COLO668 (cell line): ENCODE data around the gene HSPB6.

Experiments
- DNase-seq: peaks from one replicate; lab custom pipeline; 2025; ENCODE audit not compliant: unreplicated experiment; lab: John Stamatoyannopoulos, UW

The HSPB6 gene

DNA sequence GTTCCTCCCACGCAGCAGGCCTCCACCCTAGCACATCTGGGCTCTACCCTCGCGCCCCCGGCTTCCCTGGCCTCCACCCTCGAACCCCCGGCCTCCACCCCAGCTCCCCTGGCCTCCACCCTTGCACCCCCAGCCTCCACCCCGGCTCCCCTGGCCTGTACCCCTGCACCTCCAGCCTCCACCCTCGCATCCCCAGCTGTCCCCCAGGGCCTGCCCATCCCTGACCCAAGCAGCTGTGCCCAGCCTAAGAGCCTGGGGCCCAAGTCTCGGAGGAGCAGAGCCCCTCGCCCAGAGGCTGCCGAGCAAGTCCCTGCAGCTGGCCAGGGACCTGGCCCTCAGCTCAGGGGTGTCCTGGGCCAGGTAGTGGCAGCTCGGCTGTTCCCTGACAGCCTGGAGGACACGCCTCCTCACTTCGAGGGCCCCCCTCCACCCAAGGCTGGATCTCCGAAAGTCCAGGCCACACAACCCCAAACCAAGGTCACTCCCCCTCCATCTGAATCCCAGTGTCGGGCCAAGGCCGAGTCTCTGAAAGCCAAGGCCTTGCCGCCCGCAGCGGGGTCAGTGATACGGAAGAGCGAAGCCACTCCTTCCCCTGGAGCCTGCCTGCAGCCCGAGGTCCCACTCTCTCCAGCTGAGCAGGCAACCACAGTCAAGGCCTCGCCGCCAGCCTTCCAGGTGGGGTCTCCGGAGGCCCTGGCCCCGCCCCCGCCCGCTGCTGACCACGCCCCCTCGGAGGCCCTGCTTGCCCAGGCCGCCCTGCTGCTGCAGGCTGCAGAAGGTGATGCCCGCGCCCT lies 10.7 kb upstream of the HSPB6 start:
- no peak for DNase-seq

DNA sequence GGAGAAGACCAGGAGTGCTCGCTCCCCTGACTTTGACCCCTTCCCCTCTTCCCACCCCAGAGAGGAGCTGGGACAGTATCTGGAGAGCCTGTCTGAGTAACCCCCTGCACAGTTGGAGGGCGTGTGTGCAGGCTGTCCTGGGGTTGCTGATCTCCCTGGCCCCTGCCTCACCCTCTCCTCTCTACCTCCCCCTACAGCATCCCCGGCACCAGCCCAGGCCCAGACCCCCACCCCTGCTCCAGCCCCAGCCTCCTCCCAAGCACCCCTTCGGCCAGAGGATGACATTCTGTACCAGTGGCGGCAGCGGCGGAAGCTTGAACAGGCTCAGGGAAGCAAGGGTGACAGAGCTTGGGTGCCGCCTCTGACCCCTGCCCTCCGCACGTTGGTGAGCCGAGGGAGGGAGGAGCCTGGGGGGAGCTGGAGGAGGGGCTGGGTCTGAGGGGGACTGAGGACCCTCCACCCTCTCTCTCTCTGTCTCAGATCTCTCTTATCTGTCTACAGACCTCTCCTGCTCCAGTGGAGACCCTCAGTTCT lies 9.8 kb upstream of the HSPB6 start:
- DNase-seq, result no peak

DNA sequence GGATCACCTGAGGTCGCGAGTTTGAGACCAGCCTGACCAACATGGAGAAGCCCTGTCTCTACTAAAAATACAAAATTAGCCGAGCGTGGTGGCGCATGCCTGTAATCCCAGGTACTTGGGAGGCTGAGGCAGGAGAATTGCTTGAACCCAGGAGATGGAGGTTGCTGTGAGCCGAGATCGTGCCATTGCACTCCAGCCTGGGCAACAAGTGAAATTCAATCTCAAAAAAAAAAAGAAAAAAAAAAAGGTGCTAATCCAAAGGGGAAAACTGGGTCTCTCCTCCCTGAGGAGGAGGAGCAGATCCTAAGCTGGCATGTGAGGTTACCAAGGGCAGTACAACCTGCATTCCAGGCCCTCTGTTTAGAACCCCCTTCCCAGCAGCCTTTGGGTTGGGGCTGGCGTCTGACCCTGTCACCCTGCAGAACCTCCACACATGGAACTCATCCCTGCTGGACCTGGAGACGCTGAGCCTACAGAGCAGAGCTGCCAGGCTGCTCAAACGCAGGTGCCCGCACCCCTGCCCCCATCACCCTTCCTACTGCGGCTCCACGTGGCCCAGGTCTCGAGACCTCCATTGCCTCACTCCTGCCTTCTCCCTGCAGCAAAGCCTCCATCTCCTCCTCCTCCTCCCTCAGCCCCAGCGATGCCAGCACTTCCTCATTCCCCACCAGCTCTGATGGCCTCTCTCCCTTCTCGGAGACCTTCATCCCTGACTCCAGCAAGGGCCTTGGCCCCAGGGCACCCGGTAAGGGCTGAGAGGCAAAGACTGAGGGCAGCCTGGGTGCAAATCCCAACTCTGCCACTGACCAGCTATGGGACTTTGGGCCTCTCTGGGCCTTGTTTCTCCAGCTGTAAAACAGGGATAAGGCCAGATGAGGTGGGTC lies 7.8 kb upstream of the HSPB6 start:
- DNase-seq, result no peak

DNA sequence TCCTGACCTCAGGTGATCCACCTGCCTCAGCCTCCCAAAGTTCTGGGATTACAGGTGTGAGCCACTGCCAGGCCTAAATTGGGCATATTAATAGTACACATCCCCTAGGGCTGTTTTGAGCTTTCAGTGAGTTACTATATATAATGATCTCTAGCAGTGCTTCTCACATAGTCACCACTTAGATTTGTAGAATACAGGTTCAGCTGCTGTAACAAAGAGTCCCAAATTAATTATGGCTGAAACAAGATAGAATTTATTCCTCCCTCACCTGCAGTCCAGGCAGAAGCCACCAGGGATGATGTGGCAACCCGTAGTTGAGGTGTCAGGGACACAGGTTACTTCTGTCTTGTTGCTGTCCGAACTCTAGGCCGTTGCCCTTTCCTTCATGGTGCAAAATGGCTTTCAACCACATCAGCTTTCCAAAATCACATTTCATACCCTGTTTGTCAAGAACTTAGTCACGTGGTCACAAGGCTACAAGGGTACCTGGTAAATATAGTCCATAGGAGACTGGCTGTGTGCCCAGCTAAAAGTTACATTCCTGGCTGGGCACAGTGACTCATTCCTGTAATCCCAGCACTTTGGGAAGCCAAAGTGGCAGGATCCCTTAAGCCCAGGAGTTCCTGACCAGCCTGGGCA lies 4.0 kb upstream of the HSPB6 start:
- no peak for DNase-seq

DNA sequence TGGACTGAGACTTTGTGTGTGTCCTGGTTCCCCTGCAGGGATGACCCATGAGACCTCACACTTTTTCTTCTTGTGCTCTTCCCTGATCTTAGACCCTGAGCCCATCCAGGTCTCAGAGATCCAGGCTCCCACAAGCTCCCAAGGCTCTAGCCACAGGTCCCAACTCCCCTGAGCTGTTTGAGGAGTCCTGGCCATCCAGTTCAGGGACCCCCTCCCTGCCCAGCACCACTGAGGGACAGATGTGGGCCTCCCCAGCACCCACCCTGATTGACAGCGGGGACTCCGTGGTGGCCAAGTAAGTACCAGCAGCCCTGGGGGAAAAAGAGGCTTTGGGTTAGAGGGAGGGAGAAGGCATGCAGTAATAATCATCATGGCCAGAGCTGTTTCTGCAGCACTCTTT lies 2.9 kb upstream of the HSPB6 start:
- DNase-seq, result no peak

DNA sequence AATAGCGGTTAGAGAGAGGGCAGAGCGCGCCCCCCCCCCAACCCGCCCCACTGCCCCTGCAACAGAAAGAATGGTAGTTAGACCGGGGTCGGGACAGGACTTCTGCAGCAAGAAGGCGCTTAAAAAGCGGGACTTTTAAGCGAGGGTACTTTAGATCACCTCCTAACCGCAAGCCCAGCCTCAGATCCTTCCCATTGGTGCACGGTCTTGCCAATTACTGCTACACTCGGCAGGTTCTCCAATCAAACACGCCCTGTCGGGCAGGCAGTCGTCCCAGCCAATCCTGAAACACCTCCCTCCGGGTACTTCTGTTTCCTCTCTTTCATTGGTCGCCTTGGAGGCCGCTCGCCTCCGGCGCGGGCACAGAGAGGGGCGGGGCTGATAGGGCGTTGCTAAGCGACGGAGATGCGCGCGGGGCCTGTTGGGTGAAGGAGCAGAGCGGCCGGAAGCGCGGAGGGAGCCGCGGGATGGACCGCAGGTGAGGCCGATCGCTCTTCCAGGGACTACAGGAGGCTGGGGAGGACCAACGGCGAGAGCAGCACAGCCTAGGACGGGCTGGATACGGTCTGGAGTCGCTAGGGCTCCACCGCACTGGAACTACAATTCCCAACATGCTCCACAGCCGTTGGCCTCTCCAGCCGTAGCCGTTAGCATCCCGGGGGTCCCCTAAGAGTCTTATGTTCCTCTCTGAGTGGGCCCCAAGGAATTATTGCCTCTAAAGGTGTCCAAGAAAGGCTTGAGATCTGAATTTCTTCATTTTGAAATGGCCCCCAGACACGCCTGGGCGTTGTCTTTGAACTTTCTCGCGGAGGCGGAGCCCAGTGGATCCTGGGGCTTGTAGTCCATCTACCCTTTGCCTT lies 1.1 kb upstream of the HSPB6 start, which contains the start of gene PROSER3:
Gene PROSER3, plus strand, starts transcription at position 428 of the 860 bp plus-strand sequence. Its CDS starts 40 bp downstream, at position 468.
- DNase-seq, result peak; percentile 97

DNA sequence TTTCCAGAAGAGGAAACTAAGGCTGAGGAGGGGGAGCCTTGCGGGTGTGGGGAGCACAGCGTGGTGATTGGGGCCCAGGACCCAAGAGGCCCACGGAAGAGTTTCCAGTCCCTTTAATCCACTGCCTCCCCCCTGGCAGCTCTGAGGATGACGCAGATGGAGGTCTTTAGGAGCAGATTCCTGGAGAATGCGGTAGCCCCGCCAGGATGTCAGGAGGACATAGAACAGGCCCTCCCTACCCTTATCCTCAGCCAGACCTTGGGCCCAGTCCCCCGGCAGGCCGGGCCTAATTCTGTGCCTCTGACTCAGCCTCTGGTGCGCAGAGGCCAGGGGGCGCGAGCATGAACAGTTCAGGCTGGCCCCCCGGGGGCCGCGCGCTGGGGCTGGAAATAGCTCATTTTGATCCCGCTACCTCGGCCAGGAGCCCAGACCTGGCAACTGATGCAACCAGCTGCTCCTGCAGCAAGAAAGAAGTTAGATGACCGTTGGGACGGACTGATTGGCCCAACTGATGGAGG lies 461 bp upstream of the HSPB6 start:
- peak; percentile 53 for DNase-seq

DNA sequence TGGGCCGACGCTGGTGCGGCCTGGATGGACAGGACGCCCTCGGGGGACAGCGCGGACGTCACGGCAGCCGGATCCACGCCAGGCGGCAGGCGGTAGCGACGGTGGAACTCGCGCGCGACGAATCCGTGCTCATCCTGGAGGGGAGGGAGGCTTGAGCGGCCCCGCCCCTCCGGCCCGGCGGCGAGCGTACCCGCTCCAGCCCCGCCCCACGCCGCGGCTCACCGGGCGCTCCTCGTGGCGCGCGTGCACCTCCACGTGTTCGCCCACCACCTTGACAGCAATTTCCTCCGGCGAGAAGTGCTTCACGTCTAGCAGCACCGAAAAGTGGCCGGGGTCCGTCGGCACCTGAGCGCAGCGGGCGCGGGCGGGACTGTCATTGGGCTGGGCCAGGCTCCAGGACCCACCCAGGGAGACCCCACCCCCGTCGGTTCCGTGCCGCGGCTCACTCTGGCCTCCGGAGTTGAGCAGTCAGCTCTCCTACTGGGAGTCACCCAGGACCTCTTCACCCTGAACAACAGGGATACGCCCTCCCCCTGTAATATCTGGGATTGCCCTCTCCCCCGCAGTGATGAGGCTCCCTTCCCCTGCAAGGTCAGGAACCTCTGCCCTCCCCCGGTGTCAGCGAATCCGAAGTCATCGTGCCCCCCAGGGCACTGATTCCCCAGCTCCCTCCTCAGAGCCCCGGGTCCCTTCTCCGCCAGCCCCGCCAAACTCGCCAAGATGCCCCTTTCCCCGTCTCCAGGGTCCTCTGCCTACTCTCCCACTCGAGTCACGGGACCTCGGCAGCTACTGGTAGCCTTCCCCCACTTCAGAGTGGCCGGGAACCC lies 1.1 kb downstream of the HSPB6 start:
- DNase-seq, result no peak

DNA sequence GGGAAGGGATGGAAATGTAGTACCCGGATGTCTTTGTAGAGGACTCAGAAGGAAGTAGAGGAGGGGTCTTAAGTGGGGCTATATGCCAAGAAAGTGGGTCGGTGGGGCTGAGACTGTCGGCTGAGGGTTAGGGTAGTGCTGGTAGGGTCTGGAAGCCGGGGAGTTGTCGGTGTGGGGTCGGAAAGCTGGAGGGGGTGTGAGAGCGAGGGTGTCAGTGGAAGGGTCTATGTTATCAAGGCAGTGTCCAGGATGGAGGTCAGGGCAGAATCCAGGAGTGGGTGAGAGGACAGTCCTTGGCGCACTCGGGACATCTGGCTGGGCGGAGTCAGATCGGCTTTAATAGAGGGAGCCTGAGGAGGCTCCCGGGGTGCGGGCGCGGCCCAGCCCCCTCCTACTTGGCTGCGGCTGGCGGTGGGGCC lies 1.7 kb downstream of the HSPB6 start:
- DNase-seq, result no peak

DNA sequence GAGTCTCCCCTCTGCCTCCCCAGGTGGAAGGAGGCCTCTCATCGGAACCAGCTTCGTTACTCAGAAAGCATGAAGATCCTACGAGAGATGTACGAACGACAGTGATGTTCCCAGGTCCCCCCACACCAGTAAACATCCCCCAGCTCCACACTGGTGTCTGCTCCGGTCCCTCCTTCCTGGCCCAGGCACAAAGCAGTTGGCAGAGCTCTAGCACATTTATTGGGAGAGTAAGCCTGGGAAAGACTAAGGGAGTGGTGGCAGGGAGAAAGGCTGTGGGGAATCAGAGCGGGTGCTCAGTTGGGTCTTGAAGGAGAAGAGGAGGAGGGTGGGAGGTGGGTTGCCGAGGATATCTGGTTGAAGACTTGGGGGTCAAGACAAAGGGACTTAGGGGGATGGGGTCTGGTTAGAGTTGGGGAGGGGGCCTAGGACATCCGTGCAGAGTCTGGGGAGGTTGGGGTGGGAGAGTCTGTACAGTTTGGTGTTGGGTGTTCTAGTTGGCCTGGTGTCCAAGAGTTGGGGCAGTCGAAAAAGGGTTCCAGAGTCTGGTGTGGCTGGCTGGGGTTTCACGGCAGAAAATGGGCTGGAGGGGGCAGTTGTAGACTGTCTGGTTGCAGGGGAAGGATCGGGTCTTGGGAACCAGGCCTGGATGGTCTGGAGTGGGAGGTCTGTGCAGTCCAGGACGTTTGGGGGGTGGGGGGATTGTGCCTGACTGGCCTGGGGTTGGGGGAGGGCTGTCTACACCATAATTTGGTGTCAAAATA lies 2.3 kb downstream of the HSPB6 start:
- no peak for DNase-seq

DNA sequence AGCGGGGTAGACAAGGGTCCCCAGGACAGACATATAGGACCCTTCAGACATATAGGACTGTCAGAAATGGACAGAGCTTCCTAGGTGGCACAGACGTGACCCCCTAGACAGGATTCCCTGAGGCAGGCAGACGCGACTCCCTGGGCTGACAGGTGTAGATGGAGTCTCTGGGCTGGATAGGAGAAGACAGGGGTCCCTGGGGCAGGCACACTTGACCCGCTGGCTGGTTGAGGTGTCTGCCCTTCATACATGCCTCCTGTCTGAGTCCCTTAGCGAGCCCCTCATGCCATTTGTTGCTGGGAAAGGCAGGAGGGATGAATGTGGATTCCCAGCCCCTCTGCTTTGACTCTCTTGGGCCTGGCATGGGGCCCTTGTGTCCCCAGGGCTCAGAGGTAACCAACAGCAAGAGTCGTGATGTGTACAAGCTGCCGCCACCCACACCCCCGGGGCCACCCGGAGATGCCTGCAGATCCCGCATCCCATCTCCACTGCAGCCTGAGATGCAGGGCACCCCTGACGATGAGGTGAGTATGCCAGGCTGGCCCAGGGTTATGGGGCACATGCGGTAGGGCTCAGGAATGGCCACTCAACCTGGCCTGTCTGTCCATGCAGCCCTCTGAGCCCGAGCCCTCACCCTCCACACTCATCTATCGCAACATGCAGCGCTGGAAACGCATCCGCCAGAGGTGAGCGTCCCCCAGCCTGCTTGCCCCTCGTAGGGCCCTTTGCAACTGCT lies 3.0 kb downstream of the HSPB6 start:
- no peak for DNase-seq

DNA sequence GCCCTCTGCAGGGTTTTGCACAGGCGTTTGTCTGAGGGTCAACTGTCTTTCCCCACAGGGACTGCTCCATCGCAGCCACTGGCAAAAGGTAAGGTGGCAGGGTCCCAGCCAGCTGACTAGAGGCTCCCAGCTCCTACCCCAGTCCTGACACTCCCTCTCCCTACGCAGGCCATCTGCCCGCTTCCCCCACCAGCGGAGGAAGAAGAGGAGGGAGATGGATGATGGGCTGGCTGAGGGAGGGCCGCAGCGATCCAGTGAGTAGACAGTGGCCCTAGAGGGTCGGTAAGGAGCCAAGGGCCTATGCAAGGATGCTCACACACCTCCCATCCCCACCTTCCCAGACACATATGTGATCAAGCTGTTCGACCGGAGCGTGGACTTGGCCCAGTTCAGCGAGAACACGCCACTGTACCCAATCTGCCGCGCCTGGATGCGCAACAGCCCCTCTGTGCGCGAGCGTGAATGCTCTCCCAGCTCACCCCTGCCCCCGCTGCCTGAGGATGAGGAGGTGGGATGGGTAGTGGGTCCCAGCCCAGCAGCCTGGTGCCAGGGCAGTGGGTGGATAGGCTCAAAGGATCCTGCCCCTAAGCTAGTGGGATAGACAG lies 4.0 kb downstream of the HSPB6 start:
- DNase-seq, result no peak

DNA sequence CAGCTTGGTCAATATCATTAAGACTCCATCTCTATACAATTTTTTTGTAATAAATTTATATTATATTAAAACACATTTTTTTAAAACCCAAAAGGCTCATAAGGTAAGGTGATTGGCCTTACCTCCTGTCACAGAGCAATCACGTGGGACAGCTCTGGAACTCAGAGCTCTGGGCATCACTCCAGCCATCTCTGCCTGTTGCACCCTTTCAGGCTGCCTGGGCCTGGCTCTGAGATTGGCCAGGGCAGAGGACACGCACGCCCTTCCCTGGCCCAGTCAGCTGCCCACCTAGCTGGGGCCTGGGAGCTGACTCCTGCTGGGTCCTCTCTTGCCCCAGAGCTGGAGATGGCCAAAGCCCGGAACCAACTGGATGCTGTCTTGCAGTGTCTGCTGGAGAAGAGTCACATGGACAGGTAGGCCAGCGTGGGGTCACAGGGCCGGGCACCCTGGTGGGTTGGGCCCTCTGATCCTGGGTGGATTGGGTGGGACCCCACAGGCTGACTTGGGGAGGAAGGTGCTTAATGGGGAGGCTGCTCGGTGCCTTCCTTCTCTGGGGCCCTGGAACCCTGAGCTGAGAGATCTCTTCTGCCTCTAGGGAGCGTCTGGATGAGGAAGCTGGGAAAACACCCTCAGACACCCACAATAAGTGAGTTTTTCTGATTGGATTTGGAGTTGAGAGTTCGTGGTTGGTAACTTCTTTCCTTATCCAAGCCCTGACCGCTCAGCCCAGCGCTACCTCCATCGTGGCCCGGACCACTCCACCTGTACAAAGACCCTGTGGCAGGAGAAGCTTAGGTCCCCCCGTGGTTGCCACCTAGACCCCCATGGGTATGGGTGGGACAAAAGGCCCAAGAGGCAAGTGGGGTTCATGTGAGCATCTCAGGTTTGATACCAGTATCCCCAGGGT lies 4.7 kb downstream of the HSPB6 start:
- DNase-seq, result no peak

DNA sequence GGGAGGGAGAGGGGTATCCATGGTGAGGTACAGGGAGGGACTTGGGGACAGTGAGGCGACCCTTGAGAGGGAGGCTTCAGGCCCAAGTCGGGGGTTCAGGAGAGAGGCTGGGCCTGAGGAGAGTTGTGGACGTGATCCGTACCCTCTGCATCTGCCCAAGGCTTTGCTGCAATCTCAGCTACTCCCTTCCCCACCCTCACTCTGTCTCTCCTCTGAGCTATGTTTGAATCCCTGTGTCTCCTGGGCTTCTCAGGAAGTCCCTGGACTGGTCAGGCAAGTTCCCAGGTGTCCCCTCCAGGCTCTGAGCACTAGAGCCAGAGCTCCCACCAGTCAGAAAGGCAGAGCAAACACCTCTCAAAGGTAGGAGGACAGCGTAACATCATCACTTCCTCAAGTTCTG lies 6.7 kb downstream of the HSPB6 start:
- DNase-seq, result no peak

DNA sequence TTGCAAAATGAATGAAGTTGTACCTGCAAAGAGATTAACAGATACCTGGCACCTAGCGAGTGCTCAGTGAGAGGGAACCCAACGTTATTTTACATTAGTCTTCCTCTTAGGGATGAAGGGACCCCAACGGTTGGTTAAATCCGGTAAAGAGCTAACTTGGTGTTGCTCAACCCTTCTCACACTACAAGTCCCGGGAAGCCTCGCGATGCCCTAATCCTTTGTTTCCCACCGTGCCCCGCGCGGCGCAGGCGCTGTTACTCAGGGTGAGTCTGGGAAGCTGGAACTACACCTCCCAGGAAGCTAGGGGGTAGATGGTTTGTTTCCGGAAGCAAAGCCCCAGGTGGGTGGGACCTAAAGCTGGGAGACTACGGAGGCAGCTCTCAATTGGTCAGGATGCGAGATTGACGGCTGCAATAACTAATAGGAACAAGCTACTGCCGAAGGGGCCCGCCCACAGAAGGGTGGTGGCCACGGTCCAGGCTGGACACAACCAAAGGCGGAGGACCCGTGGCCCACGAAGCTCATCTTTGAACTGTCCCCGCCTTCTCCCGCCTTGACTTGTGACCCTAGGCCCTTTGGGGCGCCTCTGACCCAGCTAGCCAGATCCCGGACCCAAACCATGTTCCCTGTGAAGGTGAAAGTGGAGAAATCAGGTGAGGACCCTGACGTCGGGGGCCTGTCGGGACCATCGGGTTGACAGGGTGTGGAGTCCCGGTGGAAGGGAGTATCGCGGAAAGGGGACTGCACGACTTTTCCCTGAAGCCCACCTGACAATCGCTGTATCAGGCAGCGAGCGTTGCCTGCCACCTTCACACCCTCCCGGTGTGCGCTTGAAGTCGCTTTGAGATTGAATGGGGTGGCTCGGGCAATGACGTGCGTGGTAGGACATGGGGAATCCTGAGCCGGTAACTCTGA lies 8.5 kb downstream of the HSPB6 start, which contains the start of gene LIN37:
Gene LIN37, plus strand, starts transcription at position 471 of the 915 bp plus-strand sequence. Its CDS starts 149 bp downstream, at position 620.
- peak; percentile 98 for DNase-seq
